ENCODE data around the gene SRF. TPM values are rescaled to one million over a fixed set of nuclear protein-coding genes. Genes with fewer than 3 reads are reported as not detected.

The SRF gene
- total RNA-seq, 1 donor from 2014 or later: 31.3 TPM

- Mint-ChIP-seq H3K36me3 (ENCODE audit: low read depth, unreplicated experiment) (peaks cover 39% of the 10 kb centered on the region), H3K4me1 (ENCODE audit: unreplicated experiment) (peaks cover 29% of the 10 kb centered on the region), H3K4me3 (ENCODE audit: unreplicated experiment) (peak within 1 kb of the TSS; percentile 94), H3K27ac (ENCODE audit: unreplicated experiment) (peak within 1 kb of the TSS; percentile 85), H3K9me3 (ENCODE audit: unreplicated experiment) (no peaks in the 10 kb centered on the region), H3K27me3 (ENCODE audit: unreplicated experiment) (peaks cover 9% of the 10 kb centered on the region)
- peak; percentile 65 for DNase-seq (ENCODE audit: low spot score)
- TF ChIP-seq, protein P1, sequence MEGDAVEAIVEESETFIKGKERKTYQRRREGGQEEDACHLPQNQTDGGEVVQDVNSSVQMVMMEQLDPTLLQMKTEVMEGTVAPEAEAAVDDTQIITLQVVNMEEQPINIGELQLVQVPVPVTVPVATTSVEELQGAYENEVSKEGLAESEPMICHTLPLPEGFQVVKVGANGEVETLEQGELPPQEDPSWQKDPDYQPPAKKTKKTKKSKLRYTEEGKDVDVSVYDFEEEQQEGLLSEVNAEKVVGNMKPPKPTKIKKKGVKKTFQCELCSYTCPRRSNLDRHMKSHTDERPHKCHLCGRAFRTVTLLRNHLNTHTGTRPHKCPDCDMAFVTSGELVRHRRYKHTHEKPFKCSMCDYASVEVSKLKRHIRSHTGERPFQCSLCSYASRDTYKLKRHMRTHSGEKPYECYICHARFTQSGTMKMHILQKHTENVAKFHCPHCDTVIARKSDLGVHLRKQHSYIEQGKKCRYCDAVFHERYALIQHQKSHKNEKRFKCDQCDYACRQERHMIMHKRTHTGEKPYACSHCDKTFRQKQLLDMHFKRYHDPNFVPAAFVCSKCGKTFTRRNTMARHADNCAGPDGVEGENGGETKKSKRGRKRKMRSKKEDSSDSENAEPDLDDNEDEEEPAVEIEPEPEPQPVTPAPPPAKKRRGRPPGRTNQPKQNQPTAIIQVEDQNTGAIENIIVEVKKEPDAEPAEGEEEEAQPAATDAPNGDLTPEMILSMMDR (IDR thresholded peaks at IDR 0.05; ENCODE audit: unreplicated experiment): no peak
These were observed 11.1 kb downstream of the SRF start, which contains the start of gene CUL9 for GRCh38 chr6:43181942-43182860. Gene CUL9 (plus strand): TSS chr6:43182196. CDS start chr6:43184311, 2,115 bp downstream.

- Mint-ChIP-seq H3K9me3 (ENCODE audit: unreplicated experiment) (no peaks in the 10 kb centered on the region), H3K36me3 (ENCODE audit: low read depth, unreplicated experiment) (peaks cover 33% of the 10 kb centered on the region), H3K4me1 (ENCODE audit: unreplicated experiment) (peaks cover 29% of the 10 kb centered on the region), H3K27me3 (ENCODE audit: unreplicated experiment) (peaks cover 9% of the 10 kb centered on the region), H3K27ac (ENCODE audit: unreplicated experiment) (no peak overlapping the region), H3K4me3 (ENCODE audit: unreplicated experiment) (peak overlapping the region; percentile 94)
- no peak for DNase-seq (ENCODE audit: low spot score)
- TF ChIP-seq, protein P1 (IDR thresholded peaks at IDR 0.05; ENCODE audit: unreplicated experiment): no peak
These were observed 12.4 kb downstream of the SRF start for GRCh38 chr6:43183441-43183840.

- no peak overlapping the region for H3K27ac Mint-ChIP-seq (ENCODE audit: unreplicated experiment)
- no peaks in the 10 kb centered on the region for H3K9me3 Mint-ChIP-seq (ENCODE audit: unreplicated experiment)
- peaks cover 29% of the 10 kb centered on the region for H3K4me1 Mint-ChIP-seq (ENCODE audit: unreplicated experiment)
- H3K4me3 Mint-ChIP-seq (ENCODE audit: unreplicated experiment): peak overlapping the region; percentile 76
- TF ChIP-seq, protein P1 (IDR thresholded peaks at IDR 0.05; ENCODE audit: unreplicated experiment): no peak
- H3K27me3 Mint-ChIP-seq (ENCODE audit: unreplicated experiment): peaks cover 9% of the 10 kb centered on the region
- no peak for DNase-seq (ENCODE audit: low spot score)
- peaks cover 33% of the 10 kb centered on the region for H3K36me3 Mint-ChIP-seq (ENCODE audit: low read depth, unreplicated experiment)
These were observed 13.4 kb downstream of the SRF start for GRCh38 chr6:43184268-43184985.

GRCh38 chr6:43185391-43185985, 14.4 kb downstream of the SRF start:
- no peaks in the 10 kb centered on the region for H3K9me3 Mint-ChIP-seq (ENCODE audit: unreplicated experiment)
- peak overlapping the region; percentile 4 for H3K4me3 Mint-ChIP-seq (ENCODE audit: unreplicated experiment)
- peaks cover 9% of the 10 kb centered on the region for H3K27me3 Mint-ChIP-seq (ENCODE audit: unreplicated experiment)
- H3K27ac Mint-ChIP-seq (ENCODE audit: unreplicated experiment): no peak overlapping the region
- peaks cover 33% of the 10 kb centered on the region for H3K36me3 Mint-ChIP-seq (ENCODE audit: low read depth, unreplicated experiment)
- TF ChIP-seq, protein P1 (IDR thresholded peaks at IDR 0.05; ENCODE audit: unreplicated experiment): no peak
- peaks cover 29% of the 10 kb centered on the region for H3K4me1 Mint-ChIP-seq (ENCODE audit: unreplicated experiment)
- no peak for DNase-seq (ENCODE audit: low spot score)

All from endothelial cell (in vitro differentiated cells).